GM21367 (cell line): ENCODE measurements around the gene GTPBP2.
A peak's percentile ranks its signal among the peaks of the same experiment; 100 is the strongest.

Source experiments
- ATAC-seq: cut with Tn5 transposase; IDR thresholded peaks from one replicate; pipeline ENCODE4 v1.9.1; 2021; ENCODE audit not compliant: unreplicated experiment

The GTPBP2 gene

DNA sequence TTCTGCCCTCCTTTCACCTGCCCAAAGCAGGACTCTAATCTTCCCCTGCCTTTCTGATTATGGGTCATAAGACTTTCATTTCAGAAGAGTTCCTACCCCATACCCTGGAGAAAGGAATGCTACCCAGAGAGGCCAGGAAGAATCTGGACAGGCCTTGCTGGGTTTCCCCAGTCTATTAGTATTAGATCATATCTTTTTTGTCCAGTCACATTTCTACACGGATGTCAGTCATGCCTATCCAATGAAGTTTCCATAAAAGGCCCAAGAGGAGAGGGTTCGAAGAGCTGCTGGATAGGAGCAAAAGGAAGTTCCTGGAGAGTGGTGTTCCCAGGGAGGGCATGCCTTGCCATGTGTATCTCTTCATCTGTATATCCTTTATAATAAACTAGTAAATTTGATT lies 49.9 kb downstream of the GTPBP2 start:
- no peak for ATAC-seq

DNA sequence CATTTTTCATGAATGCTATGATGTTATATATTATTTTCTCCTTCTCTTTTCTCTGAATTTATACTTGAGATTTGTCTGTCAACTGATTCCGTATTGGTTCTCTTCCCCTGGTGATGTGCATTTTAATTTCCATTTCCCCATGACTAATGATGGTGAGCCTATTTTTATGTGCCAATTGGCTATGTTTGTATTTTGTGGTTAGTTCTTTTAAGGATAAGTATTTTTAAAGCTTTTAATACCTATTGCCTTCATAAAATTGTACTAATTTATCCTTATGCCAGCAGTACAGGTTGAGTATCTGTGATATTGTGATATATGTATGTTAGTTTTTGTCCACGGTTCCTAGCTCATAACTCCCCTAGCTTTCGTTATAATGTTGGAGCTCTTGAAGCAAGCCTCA lies 50.3 kb downstream of the GTPBP2 start:
- no peak for ATAC-seq

- peak; percentile 73 for ATAC-seq
Measured at GRCh38 chr6:43575772-43576551, 53.1 kb downstream of the GTPBP2 start, which contains the start of the genes POLH and XPO5. Gene POLH, plus strand, starts transcription at chr6:43576185. Its CDS starts 6,135 bp downstream, at chr6:43582320. Gene XPO5, minus strand, starts transcription at chr6:43576038. Its CDS starts 174 bp downstream, at chr6:43575864.

DNA sequence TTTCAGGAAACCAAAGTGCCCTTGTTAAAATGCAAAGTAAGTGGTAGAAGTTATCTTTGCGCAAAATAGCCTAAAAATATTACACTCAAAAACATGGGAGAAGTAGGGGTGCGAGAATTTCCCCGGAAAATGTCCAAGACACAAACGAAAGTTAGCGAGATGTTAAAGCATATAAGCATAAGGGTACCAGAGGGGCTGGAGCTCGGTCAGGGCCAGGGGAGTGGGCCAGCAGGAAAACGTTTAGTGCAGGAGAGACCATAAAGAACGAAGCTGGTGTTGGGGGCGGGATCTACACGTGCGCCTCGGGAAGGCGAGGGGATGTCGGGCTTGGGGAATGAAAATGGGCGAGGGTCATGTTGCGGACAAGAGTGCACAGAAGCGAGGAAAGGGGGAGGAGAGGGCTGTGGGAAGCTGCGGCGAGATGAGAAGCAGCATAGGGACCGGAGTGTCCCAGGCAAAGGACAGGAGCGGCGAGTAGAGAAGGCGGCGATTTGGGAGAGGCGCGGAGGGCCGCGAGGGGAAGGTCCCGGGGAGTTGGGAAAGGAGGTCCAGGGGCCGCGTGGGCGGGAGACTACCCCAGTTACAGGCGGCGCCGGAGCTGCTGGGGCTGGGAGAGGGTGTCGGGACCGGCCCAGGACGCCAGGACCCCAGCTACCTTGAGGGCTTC lies 53.8 kb downstream of the GTPBP2 start:
- peak; percentile 17 for ATAC-seq

- ATAC-seq, result no peak
Measured at GRCh38 chr6:43572015-43572414, 57.0 kb downstream of the GTPBP2 start.

- ATAC-seq, result no peak
Measured at GRCh38 chr6:43570876-43571441, 58.1 kb downstream of the GTPBP2 start.
